ENCODE results near the gene RGSL1. TPM values are rescaled to one million over a fixed set of nuclear protein-coding genes. Genes with fewer than 3 reads are reported as not detected.
"Not testable (repeated sequence)": the region's sequence is repeated elsewhere in the genome, so short reads cannot be mapped to it uniquely, and the experiment has no call there.

Gene RGSL1
- total and polyA plus RNA-seq, 10 donors: not detected

DNA sequence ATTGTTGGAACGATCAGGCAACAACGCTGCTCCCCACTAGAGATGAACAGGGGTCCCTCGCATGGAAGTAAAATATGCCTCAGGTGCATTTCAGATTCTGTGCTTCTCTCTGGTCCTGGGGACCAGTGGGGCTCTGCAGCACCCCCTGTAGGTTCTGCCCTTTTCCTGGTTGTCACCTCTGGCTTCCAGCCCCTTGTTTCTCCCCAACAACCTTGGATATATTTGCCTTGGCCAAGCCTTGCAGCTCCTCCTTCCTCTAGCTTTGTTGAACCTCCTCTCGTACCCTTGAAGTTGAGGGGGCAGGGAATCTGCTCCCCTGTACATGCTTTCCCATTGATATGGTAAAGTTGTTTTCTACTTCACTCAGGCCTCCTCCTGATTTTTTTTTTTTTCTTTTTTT, 5.4 kb upstream of the RGSL1 start:
- 70 to 91% (median 78%) methylated on average over 4 of the region's 4 CpGs for WGBS, 5 donors
- no peak for TF ChIP-seq POLR2AphosphoS5 (IDR thresholded peaks at IDR 0.05)
- no peak for TF ChIP-seq POLR2A (IDR thresholded peaks at IDR 0.05)
- TF ChIP-seq CTCF (IDR thresholded peaks at IDR 0.05 in 8 of 11, conservative IDR thresholded peaks at IDR 0.05 in 3 of 11): no peak

GRCh38 chr1:182446033-182446669, 3.8 kb upstream of the RGSL1 start:
- Histone ChIP-seq H3K4me1 (peaks cover 0 to 6% (median 2%) of the 10 kb centered on the region in 6 donors), H3K36me3 (no peaks in the 10 kb centered on the region), H3K27me3 (replicated peaks in 1 of 7) (no peaks in the 10 kb centered on the region), H3K9me3 (no peaks in the 10 kb centered on the region), H3K4me3 (no peak overlapping the region), H3K27ac (no peak overlapping the region)
- TF ChIP-seq POLR2A (IDR thresholded peaks at IDR 0.05) (no peak), CTCF (IDR thresholded peaks at IDR 0.05 in 8 of 11, conservative IDR thresholded peaks at IDR 0.05 in 3 of 11) (peak; percentile 29 to 72 (median 54)), POLR2AphosphoS5 (IDR thresholded peaks at IDR 0.05) (no peak)
- 0 to 4% (median 1%) methylated on average over 3 of the region's 3 CpGs for WGBS, 5 donors
- no peak for DNase-seq
- intact Hi-C loops (cut with DNase I; ENCODE audit: low total_unique reads): loop anchor here (5.0 kb wide), 1 partner anchor 336 kb away; no protein-coding TSS in a partner anchor

More for the DNA sequence above, 5.4 kb upstream of the RGSL1 start:
- H3K27me3 ChIP-seq (replicated peaks in 1 of 7): no peaks in the 10 kb centered on the region
- H3K9me3 ChIP-seq: no peaks in the 10 kb centered on the region
- H3K4me3 ChIP-seq: no peak overlapping the region
- H3K27ac ChIP-seq: no peak overlapping the region
- H3K36me3 ChIP-seq: no peaks in the 10 kb centered on the region
- intact Hi-C loops (cut with DNase I; ENCODE audit: low total_unique reads): no loop called here
- peaks cover 0 to 6% (median 2%) of the 10 kb centered on the region in 6 donors for H3K4me1 ChIP-seq
- DNase-seq: no peak

- not testable (repeated sequence) for H3K27me3 ChIP-seq (replicated peaks in 1 of 7); H3K4me3 ChIP-seq; DNase-seq; H3K36me3 ChIP-seq; H3K27ac ChIP-seq; H3K9me3 ChIP-seq; H3K4me1 ChIP-seq
- intact Hi-C loops (cut with DNase I; ENCODE audit: low total_unique reads): loop anchor here (5.0 kb wide), 1 partner anchor 335 kb away; no protein-coding TSS in a partner anchor
- WGBS, 5 donors: 88 to 99% (median 95%) methylated on average over 2 of the region's 2 CpGs
These were observed 2.8 kb upstream of the RGSL1 start for GRCh38 chr1:182447124-182447523.

- DNase-seq: no peak
- no peaks in the 10 kb centered on the region for H3K36me3 ChIP-seq
- TF ChIP-seq POLR2A (IDR thresholded peaks at IDR 0.05): no peak
- no peak for TF ChIP-seq CTCF (IDR thresholded peaks at IDR 0.05 in 8 of 11, conservative IDR thresholded peaks at IDR 0.05 in 3 of 11)
- no peak for TF ChIP-seq POLR2AphosphoS5 (IDR thresholded peaks at IDR 0.05)
- H3K27me3 ChIP-seq (replicated peaks in 1 of 7): no peaks in the 10 kb centered on the region
- WGBS, 5 donors: 84 to 98% (median 89%) methylated on average over 1 of the region's 1 CpG
- intact Hi-C loops (cut with DNase I; ENCODE audit: low total_unique reads): loop anchor here (5.0 kb wide), 1 partner anchor 335 kb away; no protein-coding TSS in a partner anchor
- no peak overlapping the region for H3K4me3 ChIP-seq
- H3K27ac ChIP-seq: no peak overlapping the region
- no peaks in the 10 kb centered on the region for H3K9me3 ChIP-seq
- peaks cover 0 to 6% (median 2%) of the 10 kb centered on the region in 6 donors for H3K4me1 ChIP-seq
These were observed 2.3 kb upstream of the RGSL1 start for GRCh38 chr1:182447660-182448059.

All from spleen (tissue), 11 donors.